HL-60 (cell line): Measurements from ENCODE around the gene ERVMER34-1.

Experiments
- CTCF ChIP-seq: IDR thresholded peaks from one replicate; pipeline ENCODE4 v1.5.1; 2011; ENCODE audit warnings: low read length, control low read depth, inconsistent platforms; ENCODE audit not compliant: insufficient read depth
- GABPA ChIP-seq: IDR thresholded peaks from 2 replicates; pipeline ENCODE4 v1.6.1; 2012; ENCODE audit warnings: low read depth
- POLR2AphosphoS5 ChIP-seq: IDR thresholded peaks from 2 replicates; pipeline ENCODE4 v1.6.1; 2012; ENCODE audit warnings: low read depth
- REST ChIP-seq: IDR thresholded peaks from 2 replicates; pipeline ENCODE4 v1.6.1; 2012; ENCODE audit warnings: low read depth; ENCODE audit not compliant: insufficient replicate concordance

- no peak for TF ChIP-seq CTCF
- TF ChIP-seq REST, result no peak
- no peak for TF ChIP-seq POLR2AphosphoS5
- TF ChIP-seq GABPA, result no peak
Measured at GRCh38 chr4:52694936-52695335, 56.3 kb downstream of the ERVMER34-1 start.
